ENCODE data around the gene FILIP1L. TPM values are rescaled to one million over a fixed set of nuclear protein-coding genes. Genes with fewer than 3 reads are reported as not detected.

Gene FILIP1L
- total RNA-seq, 4 donors from 2014 or later = 4.4 to 17.7 (median 13.2) TPM

DNA sequence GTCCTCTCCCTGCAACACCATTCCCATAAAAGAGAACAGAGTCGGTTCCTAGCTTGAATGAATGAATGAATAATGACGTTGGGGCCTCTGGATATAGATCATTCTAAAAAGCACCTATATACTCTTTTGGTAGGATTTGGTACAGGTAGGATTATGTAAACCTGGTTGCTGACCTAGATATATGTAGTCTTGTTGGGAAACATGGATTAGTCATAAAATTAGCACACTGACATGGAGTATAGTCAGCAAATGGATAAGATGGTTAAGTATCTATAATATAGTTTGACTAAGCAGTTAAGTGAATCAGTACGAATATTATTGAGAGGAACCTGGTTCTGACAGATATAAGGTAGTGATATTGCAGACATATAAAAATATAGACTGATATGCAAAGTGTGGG lies 142.5 kb downstream of the FILIP1L start:
- TF ChIP-seq, protein P1, sequence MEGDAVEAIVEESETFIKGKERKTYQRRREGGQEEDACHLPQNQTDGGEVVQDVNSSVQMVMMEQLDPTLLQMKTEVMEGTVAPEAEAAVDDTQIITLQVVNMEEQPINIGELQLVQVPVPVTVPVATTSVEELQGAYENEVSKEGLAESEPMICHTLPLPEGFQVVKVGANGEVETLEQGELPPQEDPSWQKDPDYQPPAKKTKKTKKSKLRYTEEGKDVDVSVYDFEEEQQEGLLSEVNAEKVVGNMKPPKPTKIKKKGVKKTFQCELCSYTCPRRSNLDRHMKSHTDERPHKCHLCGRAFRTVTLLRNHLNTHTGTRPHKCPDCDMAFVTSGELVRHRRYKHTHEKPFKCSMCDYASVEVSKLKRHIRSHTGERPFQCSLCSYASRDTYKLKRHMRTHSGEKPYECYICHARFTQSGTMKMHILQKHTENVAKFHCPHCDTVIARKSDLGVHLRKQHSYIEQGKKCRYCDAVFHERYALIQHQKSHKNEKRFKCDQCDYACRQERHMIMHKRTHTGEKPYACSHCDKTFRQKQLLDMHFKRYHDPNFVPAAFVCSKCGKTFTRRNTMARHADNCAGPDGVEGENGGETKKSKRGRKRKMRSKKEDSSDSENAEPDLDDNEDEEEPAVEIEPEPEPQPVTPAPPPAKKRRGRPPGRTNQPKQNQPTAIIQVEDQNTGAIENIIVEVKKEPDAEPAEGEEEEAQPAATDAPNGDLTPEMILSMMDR (IDR thresholded peaks at IDR 0.05) = no peak
- TF ChIP-seq POLR2A (IDR thresholded peaks at IDR 0.05) = no peak
- DNase-seq = no peak
- Histone ChIP-seq H3K27me3 (no peaks in the 10 kb centered on the region), H3K4me3 (replicated peaks in 1 of 3) (no peak overlapping the region), H3K9me3 (no peaks in the 10 kb centered on the region), H3K27ac (no peak overlapping the region), H3K36me3 (no peaks in the 10 kb centered on the region), H3K4me1 (no peaks in the 10 kb centered on the region)
- intact Hi-C loops (cut with DNase I) = no loop called here
- WGBS, 2 donors = 91 to 94% methylated on average over 3 of the region's 3 CpGs

DNA sequence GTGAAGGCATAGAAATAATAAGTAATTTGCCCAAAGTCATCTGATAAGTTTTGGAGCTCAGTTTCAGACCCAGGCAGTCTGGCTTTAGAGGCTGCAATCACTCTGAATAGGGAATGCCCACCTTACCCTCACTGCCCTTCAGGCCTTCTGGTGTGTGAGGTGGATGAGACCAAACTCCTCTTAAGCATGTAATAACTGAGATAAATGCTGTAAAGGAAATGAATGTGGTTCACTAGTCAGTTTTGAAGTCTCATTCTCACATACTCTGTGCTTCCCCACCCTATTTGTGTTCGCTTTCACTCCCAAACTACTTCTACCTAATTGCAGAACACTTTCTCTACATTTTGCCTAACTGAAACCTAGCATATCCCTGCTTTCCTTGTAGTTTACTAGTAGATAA lies 144.1 kb downstream of the FILIP1L start:
- intact Hi-C loops (cut with DNase I) = no loop called here
- no peaks in the 10 kb centered on the region for H3K4me1 ChIP-seq
- H3K27ac ChIP-seq = no peak overlapping the region
- H3K9me3 ChIP-seq = no peaks in the 10 kb centered on the region
- no peaks in the 10 kb centered on the region for H3K36me3 ChIP-seq
- H3K4me3 ChIP-seq (replicated peaks in 1 of 3) = no peak overlapping the region
- WGBS, 2 donors = 94 to 96% methylated on average over 1 of the region's 1 CpG
- TF ChIP-seq, protein P1 (IDR thresholded peaks at IDR 0.05) = no peak
- TF ChIP-seq POLR2A (IDR thresholded peaks at IDR 0.05) = no peak
- DNase-seq = no peak
- H3K27me3 ChIP-seq = no peaks in the 10 kb centered on the region

DNA sequence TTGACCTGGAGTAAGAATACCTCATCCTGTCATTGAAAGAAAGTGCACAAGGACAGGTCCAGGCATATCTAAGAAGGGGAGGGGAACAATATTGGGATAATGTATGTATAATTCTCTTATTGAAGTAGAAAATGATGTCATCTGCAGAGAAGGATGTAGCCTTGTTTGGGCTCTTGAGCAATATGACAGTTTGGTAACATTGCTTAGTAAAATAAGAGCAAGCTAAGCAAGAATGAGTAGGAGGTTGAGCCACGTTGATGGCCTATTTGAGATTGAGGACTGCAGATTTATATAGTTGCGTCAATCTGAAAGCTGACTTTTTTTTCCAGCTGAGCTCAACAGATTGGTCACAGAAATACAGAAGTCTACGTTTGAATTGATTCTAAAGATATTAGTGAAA lies 145.2 kb downstream of the FILIP1L start:
- no peaks in the 10 kb centered on the region for H3K4me1 ChIP-seq
- H3K4me3 ChIP-seq (replicated peaks in 1 of 3) = no peak overlapping the region
- no peak for DNase-seq
- no peak overlapping the region for H3K27ac ChIP-seq
- no peaks in the 10 kb centered on the region for H3K36me3 ChIP-seq
- TF ChIP-seq, protein P1 (IDR thresholded peaks at IDR 0.05) = no peak
- TF ChIP-seq POLR2A (IDR thresholded peaks at IDR 0.05) = no peak
- no peaks in the 10 kb centered on the region for H3K9me3 ChIP-seq
- intact Hi-C loops (cut with DNase I) = no loop called here
- 81 to 86% methylated on average over 3 of the region's 3 CpGs for WGBS, 2 donors
- no peaks in the 10 kb centered on the region for H3K27me3 ChIP-seq

DNA sequence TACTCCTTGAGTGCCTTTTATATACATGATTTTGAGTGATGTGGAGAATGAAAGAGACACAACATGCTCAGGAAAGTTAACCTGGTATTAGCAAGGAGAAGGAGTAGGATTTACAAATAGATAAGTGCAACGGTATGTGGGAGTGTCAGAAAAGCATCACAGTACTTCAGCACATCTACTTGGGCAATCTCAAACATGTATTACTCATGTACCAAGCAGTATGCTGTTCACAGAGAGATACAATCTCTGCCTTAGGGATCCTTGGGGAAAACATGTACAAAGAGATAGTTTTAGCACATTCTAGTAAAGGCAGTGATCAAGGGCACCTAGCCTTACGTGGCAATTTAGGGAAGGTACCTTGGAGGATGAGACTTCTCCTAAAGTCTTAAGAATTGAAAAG lies 146.5 kb downstream of the FILIP1L start:
- no peaks in the 10 kb centered on the region for H3K36me3 ChIP-seq
- no peak overlapping the region for H3K27ac ChIP-seq
- intact Hi-C loops (cut with DNase I) = no loop called here
- H3K27me3 ChIP-seq = no peaks in the 10 kb centered on the region
- H3K9me3 ChIP-seq = no peaks in the 10 kb centered on the region
- H3K4me1 ChIP-seq = no peaks in the 10 kb centered on the region
- 93 to 97% methylated on average over 2 of the region's 2 CpGs for WGBS, 2 donors
- no peak for DNase-seq
- no peak overlapping the region for H3K4me3 ChIP-seq (replicated peaks in 1 of 3)
- TF ChIP-seq, protein P1 (IDR thresholded peaks at IDR 0.05) = no peak
- TF ChIP-seq POLR2A (IDR thresholded peaks at IDR 0.05) = no peak

DNA sequence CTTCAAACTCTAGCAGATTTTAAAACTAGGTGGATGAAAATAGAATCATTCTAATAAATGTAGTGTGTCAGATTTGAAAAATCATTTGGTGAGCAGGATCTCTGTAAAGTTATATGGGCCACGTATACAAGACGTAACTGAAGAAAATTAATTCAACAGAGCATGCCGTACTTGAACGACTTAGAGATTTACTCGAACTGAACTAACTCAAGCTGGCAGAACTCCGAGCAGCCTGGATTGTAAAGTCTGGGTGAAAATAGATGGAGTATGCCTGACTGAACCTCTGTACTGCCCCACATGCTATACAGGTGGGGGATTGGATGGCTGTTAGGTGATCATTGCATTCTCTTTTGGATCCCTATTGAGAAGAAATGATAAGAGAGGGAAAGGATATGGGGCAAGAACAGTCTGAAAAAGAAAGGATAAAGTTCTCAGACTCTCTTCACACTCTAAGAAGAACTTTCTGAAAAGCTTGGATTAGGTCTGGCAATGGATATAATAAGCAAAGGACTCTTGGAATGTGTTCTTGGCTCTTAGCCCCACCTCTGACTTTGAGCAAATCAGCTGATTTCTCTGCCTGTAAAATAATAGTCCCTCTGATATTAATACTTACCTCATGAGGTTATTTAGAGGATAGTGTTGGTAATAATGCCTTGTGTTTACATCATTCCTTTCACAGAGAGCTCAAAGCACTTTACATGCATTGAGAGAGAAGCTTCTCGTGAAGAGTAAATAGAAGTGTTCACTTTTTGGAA lies 147.5 kb downstream of the FILIP1L start:
- Histone ChIP-seq H3K36me3 (no peaks in the 10 kb centered on the region), H3K9me3 (no peaks in the 10 kb centered on the region), H3K27me3 (no peaks in the 10 kb centered on the region), H3K4me1 (no peaks in the 10 kb centered on the region), H3K27ac (no peak overlapping the region), H3K4me3 (replicated peaks in 1 of 3) (no peak overlapping the region)
- intact Hi-C loops (cut with DNase I) = no loop called here
- peak in 1 of 2 donors; percentile 12 for DNase-seq
- no peak for TF ChIP-seq POLR2A (IDR thresholded peaks at IDR 0.05)
- TF ChIP-seq, protein P1 (IDR thresholded peaks at IDR 0.05) = no peak
- WGBS, 2 donors = 68 to 73% methylated on average over 7 of the region's 7 CpGs

All from thyroid gland (tissue), 4 donors.